PC-3 (cell line): Measurements from ENCODE around the gene MAST4. TPM values are rescaled to one million over a fixed set of nuclear protein-coding genes. Genes with fewer than 3 reads are reported as not detected.
A peak's percentile ranks its signal among the peaks of the same experiment; 100 is the strongest.

ENCODE experiments used
- ATAC-seq: fragments of 200-7000 bp; cut with Tn5 transposase; 2 replicates; pipeline ENCODE4 v1.9.1; 2020; ENCODE audit warnings: mild to moderate bottlenecking, moderate library complexity
- BruUV-seq: library from RNA; stranded (reverse); fragments of 400-500 nt; replicated peaks from 2 replicates; lab custom pipeline; 2021; lab: Mats Ljungman, UMichigan
- CTCF ChIA-PET: fragments of 300-600 bp; sonication (Branson Sonifier 250); formaldehyde crosslinking; loops from one replicate; lab custom pipeline; 2022; ENCODE audit warnings: antibody characterized with exemption; lab: Charles Lee
- POLR2A ChIA-PET: fragments of 300-600 bp; sonication (Branson Sonifier 250); formaldehyde crosslinking; loops from one replicate; lab custom pipeline; 2022; ENCODE audit warnings: antibody characterized with exemption; ENCODE audit not compliant: unreplicated experiment; lab: Charles Lee
- DNase-seq: peaks from one replicate; pipeline ENCODE4 v3.0.0-alpha.2; 2015
- H2AFZ ChIP-seq: fragments of 300-600 bp; sonication (generic); 2 replicates; pipeline ENCODE4 v1.6.0; 2016; ENCODE audit warnings: antibody characterized with exemption, low read length
- H3F3A ChIP-seq: fragments of 300-600 bp; sonication (generic); one replicate; pipeline ENCODE4 v1.6.0; 2017; ENCODE audit warnings: antibody characterized with exemption, low read length, control low read depth, mild to moderate bottlenecking; ENCODE audit not compliant: unreplicated experiment
- H3K27ac ChIP-seq: fragments of 300-600 bp; sonication (generic); 2 replicates; pipeline ENCODE4 v1.5.1; 2016; ENCODE audit warnings: mild to moderate bottlenecking, low read length
- H3K27me3 ChIP-seq: fragments of 300-600 bp; sonication (generic); 2 replicates; pipeline ENCODE4 v1.6.1; 2016; ENCODE audit warnings: low read length, mixed read lengths
- H3K36me3 ChIP-seq: fragments of 300-600 bp; sonication (generic); 2 replicates; pipeline ENCODE4 v1.6.1; 2016; ENCODE audit warnings: low read depth, mixed run types, low read length, mixed read lengths
- H3K4me1 ChIP-seq: fragments of 300-600 bp; sonication (generic); 2 replicates; pipeline ENCODE4 v1.5.1; 2016; ENCODE audit warnings: low read length; ENCODE audit not compliant: insufficient read depth
- H3K4me2 ChIP-seq: fragments of 300-600 bp; sonication (generic); 2 replicates; pipeline ENCODE4 v1.6.0; 2016; ENCODE audit warnings: low read length
- H3K4me3 ChIP-seq: fragments of 300-600 bp; sonication (generic); 2 replicates; pipeline ENCODE4 v1.5.1; 2016; ENCODE audit warnings: mild to moderate bottlenecking, low read length, mixed read lengths
- H3K79me2 ChIP-seq: fragments of 300-600 bp; sonication (generic); 2 replicates; pipeline ENCODE4 v1.6.1; 2017; ENCODE audit warnings: low read length, mixed read lengths
- H3K9ac ChIP-seq: fragments of 300-600 bp; sonication (generic); 2 replicates; pipeline ENCODE4 v1.6.0; 2016; ENCODE audit warnings: mild to moderate bottlenecking, low read length
- H3K9me2 ChIP-seq: fragments of 300-600 bp; sonication (generic); replicated peaks from 2 replicates; pipeline ENCODE4 v1.6.1; 2016; ENCODE audit warnings: mixed run types, low read length, mixed read lengths
- H3K9me3 ChIP-seq: fragments of 300-600 bp; sonication (generic); 2 replicates; pipeline ENCODE4 v1.6.1; 2016; ENCODE audit warnings: low read length, mixed read lengths
- H4K20me1 ChIP-seq: fragments of 300-600 bp; sonication (generic); 2 replicates; pipeline ENCODE4 v1.6.1; 2016; ENCODE audit warnings: low read length, mixed read lengths
- CTCF ChIP-seq: fragments of 300-600 bp; sonication (generic); conservative IDR thresholded peaks from 2 replicates; pipeline ENCODE4 v1.5.1; 2017; ENCODE audit warnings: antibody characterized with exemption, low read depth, mild to moderate bottlenecking, low read length
- EZH2 ChIP-seq: fragments of 300-600 bp; sonication (generic); IDR thresholded peaks from one replicate; pipeline ENCODE4 v1.6.1; 2017; ENCODE audit warnings: antibody characterized with exemption, mild to moderate bottlenecking, low read length; ENCODE audit not compliant: unreplicated experiment
- EZH2phosphoT487 ChIP-seq: fragments of 300-600 bp; sonication (generic); IDR thresholded peaks from 2 replicates; pipeline ENCODE4 v1.6.1; 2018; ENCODE audit warnings: mild to moderate bottlenecking, antibody characterized with exemption, low read length, borderline replicate concordance
- intact Hi-C: fragments of 100-400 bp; cut with micrococcal nuclease; formaldehyde crosslinking; loops from 2 replicates; pipeline ENCODE4 v1.9.0; 2023
- total RNA-seq: library from RNA; depleted of rRNA; stranded (reverse); fragments of >200 nt; gene quantifications from 2 replicates; pipeline ENCODE4 v1.2.3, GENCODE V29; 2014

The MAST4 gene
- total RNA-seq, 1 experiment from 2014 or later = 7.9 TPM

GRCh38 chr5:66851306-66851705, 255.1 kb downstream of the MAST4 start:
- intact Hi-C loops = no loop called here
- DNase-seq (peak; percentile 15), ATAC-seq (no peak)
- H3K79me2 ChIP-seq = no peaks in the 10 kb centered on the region
- H3K9me2 ChIP-seq = no peaks in the 10 kb centered on the region
- no peak overlapping the region for H3K4me3 ChIP-seq
- H3K4me2 ChIP-seq = no peak overlapping the region
- H3K36me3 ChIP-seq = no peaks in the 10 kb centered on the region
- ChIA-PET CTCF (no interaction called here), POLR2A (no interaction called here)
- H3K27me3 ChIP-seq = no peaks in the 10 kb centered on the region
- BruUV-seq = no TSS peak
- no peaks in the 10 kb centered on the region for H3F3A ChIP-seq
- H4K20me1 ChIP-seq = no peaks in the 10 kb centered on the region
- H3K9ac ChIP-seq = no peak overlapping the region
- no peak overlapping the region for H3K27ac ChIP-seq
- TF ChIP-seq CTCF (no peak), EZH2phosphoT487 (no peak), EZH2 (no peak)
- no peaks in the 10 kb centered on the region for H3K9me3 ChIP-seq
- H2AFZ ChIP-seq = no peak overlapping the region
- 0 out of 2 replicates have a peak, but pooled peaks cover 5% of the 10 kb centered on the region for H3K4me1 ChIP-seq

GRCh38 chr5:66854416-66854815, 258.2 kb downstream of the MAST4 start:
- BruUV-seq = no TSS peak
- H3K9me3 ChIP-seq = no peaks in the 10 kb centered on the region
- H3F3A ChIP-seq = no peaks in the 10 kb centered on the region
- no peak overlapping the region for H3K9ac ChIP-seq
- H3K9me2 ChIP-seq = no peaks in the 10 kb centered on the region
- ChIA-PET CTCF (no interaction called here), POLR2A (no interaction called here)
- 0 out of 2 replicates have a peak, but pooled peaks cover 5% of the 10 kb centered on the region for H3K4me1 ChIP-seq
- H2AFZ ChIP-seq = no peak overlapping the region
- intact Hi-C loops = no loop called here
- H3K4me3 ChIP-seq = no peak overlapping the region
- H3K27ac ChIP-seq = no peak overlapping the region
- no peak overlapping the region for H3K4me2 ChIP-seq
- H4K20me1 ChIP-seq = no peaks in the 10 kb centered on the region
- H3K79me2 ChIP-seq = no peaks in the 10 kb centered on the region
- DNase-seq (no peak), ATAC-seq (no peak)
- H3K27me3 ChIP-seq = no peaks in the 10 kb centered on the region
- no peaks in the 10 kb centered on the region for H3K36me3 ChIP-seq
- TF ChIP-seq CTCF = no peak

GRCh38 chr5:66856041-66856805, 260.0 kb downstream of the MAST4 start:
- ChIA-PET POLR2A (no interaction called here), CTCF (no interaction called here)
- no peak overlapping the region for H3K4me2 ChIP-seq
- no peak overlapping the region for H3K4me3 ChIP-seq
- intact Hi-C loops = no loop called here
- no peaks in the 10 kb centered on the region for H3K9me3 ChIP-seq
- no peaks in the 10 kb centered on the region for H3K4me1 ChIP-seq
- no peaks in the 10 kb centered on the region for H3K9me2 ChIP-seq
- H3K36me3 ChIP-seq = no peaks in the 10 kb centered on the region
- DNase-seq (no peak), ATAC-seq (no peak)
- no peaks in the 10 kb centered on the region for H3F3A ChIP-seq
- H3K79me2 ChIP-seq = no peaks in the 10 kb centered on the region
- H2AFZ ChIP-seq = no peak overlapping the region
- no peak overlapping the region for H3K9ac ChIP-seq
- no peak overlapping the region for H3K27ac ChIP-seq
- BruUV-seq = no TSS peak
- no peaks in the 10 kb centered on the region for H3K27me3 ChIP-seq
- H4K20me1 ChIP-seq = no peaks in the 10 kb centered on the region
- no peak for TF ChIP-seq CTCF
- TF ChIP-seq EZH2 = no peak
- no peak for TF ChIP-seq EZH2phosphoT487
